ENCODE measurements around the gene MIPEP.
A peak's percentile ranks its signal among the peaks of the same experiment; 100 is the strongest.

MIPEP gene

DNA sequence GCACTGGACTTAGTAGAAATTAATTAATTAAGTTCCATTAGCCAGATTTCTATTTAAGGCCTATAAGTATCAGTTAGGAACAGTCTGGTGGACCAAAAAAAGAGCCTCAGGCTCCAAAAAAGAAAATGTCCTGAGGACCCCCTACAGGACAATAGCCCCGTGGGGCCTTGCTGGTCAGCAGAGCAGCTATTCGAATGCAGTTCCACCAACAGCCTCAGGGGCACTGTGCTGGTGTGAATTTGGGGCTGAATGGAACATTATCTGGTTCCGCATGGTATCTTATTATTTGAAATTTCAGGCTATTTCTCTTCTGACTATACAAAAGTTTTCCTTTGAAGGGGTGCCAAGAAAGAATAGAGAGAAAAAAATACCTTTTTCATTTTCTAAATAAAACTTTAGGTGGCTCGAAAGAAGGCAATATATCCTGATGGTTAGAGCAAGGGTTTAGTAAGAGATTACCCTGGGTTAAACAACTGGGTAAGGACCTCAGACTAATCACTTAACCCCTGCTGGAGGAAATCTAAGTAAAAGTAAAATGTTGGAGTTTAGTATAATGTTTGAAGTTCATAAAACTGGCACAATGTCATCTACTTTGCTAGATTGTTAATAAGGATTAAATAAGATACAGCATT is 147.2 kb downstream of the MIPEP start:
- DNase-seq: no peak

GRCh38 chr13:23740002-23740401 is 149.2 kb downstream of the MIPEP start:
- peak; percentile 17 for DNase-seq

GRCh38 chr13:23739596-23739995 is 149.6 kb downstream of the MIPEP start:
- DNase-seq: peak; percentile 75

DNA sequence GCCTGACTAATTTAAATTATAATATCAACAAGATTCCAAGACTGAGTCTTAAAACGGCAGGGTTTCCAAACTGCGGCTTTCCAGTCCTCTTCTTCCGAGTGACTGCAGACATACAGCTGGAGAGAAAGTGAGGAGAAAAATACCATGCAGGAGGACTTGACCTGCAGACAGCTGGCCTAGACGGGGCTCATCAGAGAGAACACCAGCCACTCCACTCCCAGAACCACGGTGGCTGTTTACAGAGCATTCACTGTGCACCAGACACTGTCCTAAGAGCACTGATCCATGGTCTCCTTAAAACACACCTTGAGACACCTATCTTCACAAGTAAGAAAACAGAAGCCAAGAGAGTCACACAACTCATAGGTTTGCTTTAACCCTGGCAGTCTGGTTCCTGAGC is 152.7 kb downstream of the MIPEP start:
- no peak for DNase-seq

DNA sequence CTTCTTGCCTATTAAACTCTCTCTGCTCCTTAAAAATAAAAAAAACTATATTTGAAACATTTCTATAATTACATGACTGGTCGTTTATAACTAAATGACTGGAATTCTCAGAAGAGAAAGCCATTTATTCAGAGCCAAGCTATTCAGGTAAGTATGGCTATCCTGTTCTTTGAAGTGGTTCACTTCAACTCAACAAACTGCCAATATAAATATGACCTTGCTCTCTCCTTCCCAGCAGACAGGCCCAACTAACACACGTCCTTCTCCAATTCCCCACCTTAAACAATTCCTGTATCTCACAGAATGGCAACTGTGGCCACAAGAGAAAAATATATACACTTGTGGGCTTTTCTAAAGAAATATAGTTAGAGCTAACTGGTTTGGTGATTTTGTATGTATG is 153.9 kb downstream of the MIPEP start:
- DNase-seq: no peak

DNA sequence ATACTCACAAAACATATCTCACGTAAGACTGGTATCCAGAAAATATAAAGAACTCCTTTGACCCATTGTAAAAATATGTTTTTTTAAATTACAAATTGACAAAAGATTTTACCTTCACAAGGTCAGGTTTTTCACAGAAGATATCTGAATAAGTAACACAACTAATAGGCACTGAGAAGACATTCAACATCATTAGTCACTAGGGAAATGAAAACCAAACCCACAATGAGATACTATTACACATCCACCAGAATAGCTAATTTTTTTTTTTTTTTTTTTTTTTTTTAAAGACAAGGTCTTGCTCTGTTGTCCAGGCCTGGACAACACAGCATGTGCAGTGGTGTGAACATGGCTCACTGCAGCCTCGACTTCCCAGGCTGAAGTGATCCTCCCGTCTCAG is 157.5 kb downstream of the MIPEP start:
- DNase-seq: no peak

DNA sequence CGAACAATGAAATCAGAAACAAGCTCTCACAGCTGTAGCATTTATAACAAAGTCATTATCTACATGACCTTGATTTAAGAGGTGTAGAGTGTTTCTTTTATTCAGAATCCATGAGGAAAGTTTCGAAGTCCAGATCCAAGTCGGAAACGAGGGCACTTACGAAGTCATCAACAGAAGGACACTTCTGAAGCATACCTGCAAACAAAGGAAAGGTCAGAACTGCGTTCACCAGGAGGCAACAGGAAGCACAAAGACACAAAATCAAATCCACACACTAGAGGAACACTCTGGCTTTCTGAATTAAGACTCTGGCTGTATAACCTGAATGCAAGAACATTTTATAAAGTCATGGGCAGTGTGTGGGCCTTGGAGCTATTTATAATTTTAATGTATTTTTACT is 158.9 kb downstream of the MIPEP start:
- no peak for DNase-seq

DNA sequence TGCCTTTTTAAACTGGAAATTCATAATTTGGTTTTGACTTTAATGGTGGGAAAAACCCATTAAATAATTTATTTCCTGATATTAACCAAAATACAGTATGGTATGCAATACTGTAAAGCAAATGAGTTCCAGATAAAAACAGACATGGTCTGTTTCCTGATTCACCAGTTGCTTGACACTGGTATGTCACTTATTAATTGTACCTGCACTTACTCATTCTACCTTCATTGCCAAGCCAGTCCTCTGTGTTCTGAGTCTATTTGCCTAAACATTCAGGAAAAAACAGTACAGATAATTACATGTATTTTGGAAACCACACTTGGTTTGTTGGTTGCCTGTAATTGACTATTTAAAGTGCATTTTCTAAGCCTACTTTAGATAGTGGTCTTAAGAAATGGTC is 159.7 kb downstream of the MIPEP start:
- no peak for DNase-seq

- no peak for DNase-seq
These were observed 160.4 kb downstream of the MIPEP start for GRCh38 chr13:23728807-23729206.

- no peak for DNase-seq
These were observed 163.3 kb downstream of the MIPEP start for GRCh38 chr13:23725922-23726321.

GRCh38 chr13:23724196-23724970 is 164.8 kb downstream of the MIPEP start:
- DNase-seq: no peak

DNA sequence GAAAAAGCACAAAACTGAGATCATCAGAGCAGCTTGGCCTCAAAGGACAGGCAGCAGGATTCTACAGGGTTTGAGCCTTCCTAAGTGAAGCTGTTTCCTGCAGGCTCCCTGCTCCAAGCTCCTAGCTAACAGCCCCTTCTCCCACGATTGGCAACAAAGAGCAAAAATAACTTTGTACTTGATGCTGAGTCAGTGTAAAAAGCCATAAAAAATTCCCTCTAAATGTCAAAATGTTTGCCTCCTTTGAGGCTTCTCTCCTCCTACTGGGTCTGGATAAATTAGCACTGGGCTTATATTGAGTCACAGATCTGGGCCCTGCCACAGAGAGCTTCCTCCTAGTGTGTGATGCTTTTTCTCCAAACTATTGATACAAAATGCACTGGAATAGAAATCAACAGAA is 165.7 kb downstream of the MIPEP start:
- peak; percentile 44 for DNase-seq

- peak; percentile 71 for DNase-seq
These were observed 166.3 kb downstream of the MIPEP start for GRCh38 chr13:23722726-23723453.

GRCh38 chr13:23718996-23719395 is 170.2 kb downstream of the MIPEP start:
- DNase-seq: no peak

DNA sequence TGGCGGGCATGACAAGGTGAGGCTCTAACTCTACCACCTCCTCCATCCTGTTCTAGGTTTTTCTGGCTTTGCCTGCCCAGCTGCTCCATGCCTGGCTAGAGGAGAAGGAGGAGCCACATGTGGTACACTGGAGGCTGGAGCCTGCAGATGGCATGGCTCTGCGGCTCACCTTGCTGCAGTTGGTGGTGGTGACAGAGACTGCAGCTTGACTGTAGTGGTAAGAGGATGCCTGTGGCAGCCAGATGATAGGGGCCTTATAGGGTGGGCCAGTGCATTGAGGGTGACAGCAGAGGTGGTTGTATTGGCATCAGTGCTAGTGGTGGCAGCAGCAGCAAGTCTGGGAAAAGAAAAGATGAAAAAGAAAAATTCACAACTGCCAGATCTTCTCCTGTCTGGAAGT is 172.8 kb downstream of the MIPEP start:
- DNase-seq: no peak

DNA sequence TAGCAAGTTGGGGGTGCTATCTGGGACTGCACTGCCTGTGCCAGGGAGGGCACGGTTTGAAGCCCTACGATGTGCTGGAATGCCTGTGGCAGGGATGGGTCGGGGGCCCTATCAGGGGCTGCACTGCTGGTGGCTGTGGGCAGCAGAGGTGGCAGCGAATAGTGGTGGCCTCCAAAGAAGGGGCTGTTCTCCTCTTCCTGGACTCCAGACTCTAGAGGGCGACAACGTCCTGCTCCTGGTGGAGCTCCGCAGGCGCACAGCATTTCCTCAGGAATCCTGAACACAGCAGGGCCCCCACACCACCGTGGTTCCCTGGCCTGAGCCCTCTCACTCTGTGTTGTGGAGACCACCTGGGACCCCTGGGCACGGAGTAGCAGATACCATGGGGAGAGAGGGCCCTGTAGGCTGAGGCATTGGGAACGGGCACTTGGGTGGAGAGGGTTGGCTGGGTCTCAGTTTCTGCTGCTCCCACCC is 173.4 kb downstream of the MIPEP start:
- peak; percentile 10 for DNase-seq

- DNase-seq: no peak
These were observed 174.0 kb downstream of the MIPEP start for GRCh38 chr13:23715092-23715761.

DNA sequence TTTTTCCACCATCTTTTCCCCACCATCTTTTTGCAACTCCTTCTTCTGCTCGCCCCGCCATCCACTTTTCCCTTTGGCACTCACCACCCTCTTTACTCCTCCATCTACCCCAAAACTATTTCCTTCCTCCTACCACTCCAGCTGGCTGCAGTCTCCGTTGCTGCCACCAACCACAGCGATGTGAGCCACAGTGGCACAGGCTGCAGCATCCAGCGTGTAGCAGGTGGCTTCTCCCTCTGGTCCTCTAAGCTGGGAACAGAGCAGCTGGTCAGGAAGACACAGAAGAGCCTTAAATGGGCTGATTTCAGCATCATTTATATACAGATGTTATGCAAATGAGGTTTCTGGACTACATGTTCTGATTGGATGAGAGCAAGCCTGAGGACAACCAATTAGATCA is 174.5 kb downstream of the MIPEP start:
- no peak for DNase-seq

GRCh38 chr13:23711355-23711754 is 177.8 kb downstream of the MIPEP start:
- no peak for DNase-seq

GRCh38 chr13:23710366-23710765 is 178.8 kb downstream of the MIPEP start:
- DNase-seq: no peak

DNA sequence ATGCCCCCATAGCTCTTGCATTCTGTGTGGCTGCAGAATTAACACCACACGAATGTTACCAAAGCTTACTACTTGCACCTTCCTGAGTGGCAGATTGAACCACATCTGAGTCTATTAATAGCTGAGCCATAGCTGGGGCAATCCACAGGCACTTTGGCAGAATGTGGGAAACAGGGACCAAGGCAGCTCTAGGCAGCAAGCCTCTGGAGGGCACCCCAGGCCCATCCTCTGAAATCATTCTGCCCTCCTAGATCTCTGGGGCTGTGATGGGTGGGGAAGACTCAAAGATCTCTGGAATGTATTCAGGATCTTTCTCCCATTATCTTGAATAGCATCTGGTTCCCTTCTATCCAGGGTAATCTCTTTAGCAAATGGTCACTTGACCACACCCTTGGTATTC is 179.7 kb downstream of the MIPEP start:
- DNase-seq: no peak

- DNase-seq: no peak
These were observed 181.5 kb downstream of the MIPEP start for GRCh38 chr13:23707674-23708073.

DNA sequence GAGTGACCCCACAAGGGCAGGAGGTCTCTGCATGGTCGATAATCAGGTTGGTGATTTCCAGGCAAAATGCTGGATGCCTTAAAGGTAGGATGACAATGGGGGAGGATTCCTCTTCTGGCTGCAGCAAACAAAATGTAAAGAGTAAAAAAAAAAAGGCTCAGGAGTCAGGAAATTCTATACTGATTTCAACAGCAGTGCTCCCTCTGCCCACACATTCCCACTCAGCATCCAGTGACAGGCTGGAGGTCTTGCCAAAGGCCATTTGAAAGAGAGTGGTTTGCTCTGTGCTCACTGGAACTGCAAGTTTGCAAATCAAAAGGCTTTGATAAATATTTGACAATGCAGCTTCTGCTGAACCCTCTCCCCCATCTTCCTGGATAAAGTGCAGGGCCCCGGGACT is 183.6 kb downstream of the MIPEP start:
- DNase-seq: no peak
